Osteocyte (in vitro differentiated cells): Measurements from ENCODE around the gene FIGN. TPM values are rescaled to one million over a fixed set of nuclear protein-coding genes. Genes with fewer than 3 reads are reported as not detected.

Experiments
- DNase-seq: peaks from one replicate; pipeline ENCODE4 v3.0.0; 2021; ENCODE audit warnings: mixed read lengths; ENCODE audit not compliant: unreplicated experiment; ENCODE audit errors: extremely low spot score
- H3K27ac Mint-ChIP-seq: one replicate; pipeline ENCODE4 v1.8.0; 2021; ENCODE audit warnings: mild to moderate bottlenecking, mixed read lengths; ENCODE audit not compliant: unreplicated experiment
- H3K27me3 Mint-ChIP-seq: one replicate; pipeline ENCODE4 v1.8.0; 2021; ENCODE audit warnings: mixed read lengths; ENCODE audit not compliant: unreplicated experiment
- H3K36me3 Mint-ChIP-seq: one replicate; pipeline ENCODE4 v1.8.0; 2021; ENCODE audit warnings: mixed read lengths; ENCODE audit not compliant: unreplicated experiment
- H3K4me1 Mint-ChIP-seq: one replicate; pipeline ENCODE4 v1.8.0; 2021; ENCODE audit warnings: mixed read lengths; ENCODE audit not compliant: unreplicated experiment
- H3K4me3 Mint-ChIP-seq: one replicate; pipeline ENCODE4 v1.8.0; 2021; ENCODE audit warnings: mild to moderate bottlenecking, moderate library complexity, mixed read lengths; ENCODE audit not compliant: unreplicated experiment
- H3K9me3 Mint-ChIP-seq: one replicate; pipeline ENCODE4 v1.8.0; 2021; ENCODE audit warnings: mixed read lengths; ENCODE audit not compliant: unreplicated experiment
- total RNA-seq: library from RNA; stranded (reverse); gene quantifications from 2 replicates; pipeline ENCODE4 v1.2.1, GENCODE V29; 2021
- TF ChIP-seq, protein P1 (sequence below): fragments of 200-600 bp; sonication (generic); IDR thresholded peaks from 2 replicates; pipeline ENCODE4 v1.5.0; 2021; ENCODE audit warnings: antibody characterized with exemption, mild to moderate bottlenecking, moderate library complexity

FIGN gene
- total RNA-seq, 1 donor from 2014 or later, result 37.7 TPM

DNA sequence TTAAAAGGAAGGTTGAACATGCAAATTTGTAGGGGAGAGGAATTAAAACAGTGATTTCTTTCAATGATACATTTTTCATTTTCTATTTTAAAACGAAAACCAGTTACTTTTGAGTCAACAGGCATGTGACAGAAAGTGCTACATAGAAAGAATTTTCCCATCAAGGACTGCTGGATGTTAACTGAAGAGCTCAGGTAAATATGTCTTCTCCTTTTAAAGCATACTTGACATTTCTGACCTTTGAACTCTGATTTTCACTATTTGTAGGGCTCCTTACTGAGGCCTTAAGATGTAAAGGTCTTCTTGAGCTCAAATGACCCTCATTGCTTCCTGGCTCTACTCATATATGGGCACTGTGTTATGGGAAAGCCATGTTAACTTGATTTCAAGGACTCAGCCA lies 32.4 kb downstream of the FIGN start:
- DNase-seq, result no peak
- Mint-ChIP-seq H3K27ac (no peak overlapping the region), H3K36me3 (peaks cover 19% of the 10 kb centered on the region), H3K4me1 (peaks cover 57% of the 10 kb centered on the region), H3K27me3 (no peaks in the 10 kb centered on the region), H3K9me3 (no peaks in the 10 kb centered on the region), H3K4me3 (no peak overlapping the region)
- TF ChIP-seq, protein P1, sequence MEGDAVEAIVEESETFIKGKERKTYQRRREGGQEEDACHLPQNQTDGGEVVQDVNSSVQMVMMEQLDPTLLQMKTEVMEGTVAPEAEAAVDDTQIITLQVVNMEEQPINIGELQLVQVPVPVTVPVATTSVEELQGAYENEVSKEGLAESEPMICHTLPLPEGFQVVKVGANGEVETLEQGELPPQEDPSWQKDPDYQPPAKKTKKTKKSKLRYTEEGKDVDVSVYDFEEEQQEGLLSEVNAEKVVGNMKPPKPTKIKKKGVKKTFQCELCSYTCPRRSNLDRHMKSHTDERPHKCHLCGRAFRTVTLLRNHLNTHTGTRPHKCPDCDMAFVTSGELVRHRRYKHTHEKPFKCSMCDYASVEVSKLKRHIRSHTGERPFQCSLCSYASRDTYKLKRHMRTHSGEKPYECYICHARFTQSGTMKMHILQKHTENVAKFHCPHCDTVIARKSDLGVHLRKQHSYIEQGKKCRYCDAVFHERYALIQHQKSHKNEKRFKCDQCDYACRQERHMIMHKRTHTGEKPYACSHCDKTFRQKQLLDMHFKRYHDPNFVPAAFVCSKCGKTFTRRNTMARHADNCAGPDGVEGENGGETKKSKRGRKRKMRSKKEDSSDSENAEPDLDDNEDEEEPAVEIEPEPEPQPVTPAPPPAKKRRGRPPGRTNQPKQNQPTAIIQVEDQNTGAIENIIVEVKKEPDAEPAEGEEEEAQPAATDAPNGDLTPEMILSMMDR, result no peak

DNA sequence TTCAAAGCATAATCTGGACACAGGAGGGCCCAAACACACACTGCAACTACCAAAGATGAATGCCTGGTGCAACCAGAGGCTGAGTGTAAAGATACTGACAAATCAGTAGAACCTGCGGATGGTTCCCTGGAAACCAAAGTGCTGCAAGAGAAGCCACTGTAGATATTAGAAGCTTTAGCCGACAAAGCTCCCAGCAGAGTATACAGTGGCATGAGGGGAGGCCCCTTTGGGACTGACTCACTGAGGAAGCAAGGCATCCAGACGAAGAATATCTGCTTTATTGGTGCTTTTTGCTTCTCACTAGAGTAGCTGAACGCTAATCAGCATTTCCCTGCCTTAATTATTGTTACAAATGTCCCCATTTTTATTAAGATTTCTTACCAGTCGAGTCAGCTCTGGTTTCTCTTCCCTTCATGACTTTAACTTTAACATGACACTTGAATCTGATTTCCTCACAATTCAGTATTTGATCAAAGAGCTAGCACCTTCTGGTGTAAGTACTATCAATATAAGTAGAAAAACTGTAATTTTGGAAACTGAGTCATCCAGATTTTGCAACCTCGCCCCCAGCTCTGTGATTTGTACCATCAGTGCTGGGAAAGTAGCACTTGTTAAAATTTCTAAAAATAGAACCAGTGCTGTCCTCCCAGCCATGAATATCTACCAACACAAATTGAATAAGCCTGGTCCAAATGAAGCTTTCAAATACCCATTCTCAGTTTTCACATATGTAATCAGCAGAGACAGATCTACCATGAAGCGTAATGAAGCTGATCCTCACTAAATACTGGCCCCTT lies 34.2 kb downstream of the FIGN start:
- TF ChIP-seq, protein P1, result no peak
- Mint-ChIP-seq H3K9me3 (no peaks in the 10 kb centered on the region), H3K4me3 (no peak overlapping the region), H3K27ac (peak overlapping the region; percentile 23), H3K27me3 (no peaks in the 10 kb centered on the region), H3K4me1 (peaks cover 61% of the 10 kb centered on the region), H3K36me3 (peaks cover 20% of the 10 kb centered on the region)
- no peak for DNase-seq

DNA sequence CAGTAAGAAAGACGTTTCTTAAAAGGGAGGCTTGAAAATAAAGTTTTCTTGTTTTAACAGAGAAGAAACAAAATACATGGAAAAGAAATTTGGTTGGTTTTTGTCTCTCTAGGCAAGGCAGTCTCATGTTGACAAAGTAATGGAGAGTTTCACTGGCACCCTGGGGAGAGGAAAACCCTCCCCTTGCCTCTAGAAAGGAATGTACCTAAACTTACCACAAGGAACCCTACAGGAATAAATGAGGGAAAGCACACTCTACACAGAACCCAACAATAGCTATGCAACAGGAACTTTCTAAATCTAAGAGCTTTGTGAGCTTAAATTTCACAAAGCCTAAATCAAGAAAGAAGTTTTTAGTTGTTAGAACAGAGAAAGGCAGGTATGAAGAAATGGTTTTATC lies 37.0 kb downstream of the FIGN start:
- peaks cover 77% of the 10 kb centered on the region for H3K4me1 Mint-ChIP-seq
- H3K4me3 Mint-ChIP-seq, result peak overlapping the region; percentile 46
- no peaks in the 10 kb centered on the region for H3K9me3 Mint-ChIP-seq
- peaks cover 14% of the 10 kb centered on the region for H3K36me3 Mint-ChIP-seq
- no peaks in the 10 kb centered on the region for H3K27me3 Mint-ChIP-seq
- TF ChIP-seq, protein P1, result no peak
- peak overlapping the region; percentile 89 for H3K27ac Mint-ChIP-seq
- no peak for DNase-seq

DNA sequence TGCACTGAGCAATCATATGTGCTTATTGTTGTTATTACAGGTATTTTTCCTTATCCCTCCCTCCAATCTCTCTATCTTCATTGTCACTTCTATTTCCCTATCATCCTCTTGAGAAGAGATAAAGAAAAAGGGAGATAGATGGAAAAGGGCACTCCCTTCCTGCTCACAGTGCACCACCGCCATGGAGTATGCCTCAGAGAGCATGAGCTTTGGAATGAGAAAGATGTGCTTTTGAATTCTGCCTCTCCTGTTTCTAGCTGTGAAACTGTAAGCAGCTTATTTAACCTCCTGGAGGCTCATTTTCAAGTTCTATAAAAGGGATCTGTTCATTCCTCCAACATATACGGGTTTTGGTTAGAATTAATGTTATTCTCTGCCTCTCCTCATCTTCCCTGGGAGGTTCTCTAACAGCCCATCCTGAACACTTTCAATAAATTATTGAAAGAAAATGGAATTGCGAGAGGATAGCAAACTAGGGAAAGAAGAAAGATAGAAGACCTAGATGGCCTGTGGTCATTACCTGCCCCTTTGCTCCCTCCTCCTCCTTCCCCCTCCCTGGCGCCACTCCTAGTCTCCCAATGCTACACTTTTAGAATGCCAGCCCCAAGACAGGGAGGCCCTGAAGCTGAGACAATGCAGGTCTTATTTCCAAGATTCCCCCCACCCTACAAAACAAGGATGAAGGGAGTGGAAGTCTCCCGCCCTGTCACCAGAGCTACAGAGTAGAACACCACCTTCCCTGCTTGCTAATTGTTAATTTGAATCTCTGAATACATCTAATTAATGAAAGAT lies 37.8 kb downstream of the FIGN start:
- TF ChIP-seq, protein P1, result no peak
- H3K27ac Mint-ChIP-seq, result peak overlapping the region; percentile 89
- no peak for DNase-seq
- peaks cover 78% of the 10 kb centered on the region for H3K4me1 Mint-ChIP-seq
- peak overlapping the region; percentile 46 for H3K4me3 Mint-ChIP-seq
- no peaks in the 10 kb centered on the region for H3K9me3 Mint-ChIP-seq
- H3K27me3 Mint-ChIP-seq, result no peaks in the 10 kb centered on the region
- H3K36me3 Mint-ChIP-seq, result peaks cover 14% of the 10 kb centered on the region

DNA sequence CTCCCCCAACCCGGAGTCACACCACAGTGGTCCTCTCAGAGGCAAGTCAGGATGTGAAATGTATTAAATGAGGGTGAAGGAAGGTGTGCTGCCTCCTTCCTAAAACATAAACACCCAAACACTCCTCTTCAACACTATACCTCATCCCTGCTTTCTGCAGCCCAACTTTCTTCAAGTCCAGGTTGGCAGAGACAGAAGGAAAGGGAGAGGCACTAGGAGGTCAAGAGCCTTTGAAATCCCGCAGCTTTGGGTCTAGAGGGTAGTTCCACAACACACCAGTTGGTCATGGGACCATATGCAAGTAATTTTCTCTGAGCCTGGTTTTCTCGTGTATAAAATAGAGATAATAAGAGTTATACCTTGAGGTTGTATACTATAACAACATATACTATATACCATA lies 38.4 kb downstream of the FIGN start:
- Mint-ChIP-seq H3K27ac (peak overlapping the region; percentile 89), H3K4me3 (no peak overlapping the region), H3K9me3 (no peaks in the 10 kb centered on the region), H3K36me3 (peaks cover 14% of the 10 kb centered on the region), H3K4me1 (peaks cover 84% of the 10 kb centered on the region), H3K27me3 (no peaks in the 10 kb centered on the region)
- DNase-seq, result no peak
- TF ChIP-seq, protein P1, result no peak
